Measurements from ENCODE around the gene RPL22. TPM values are rescaled to one million over a fixed set of nuclear protein-coding genes. Genes with fewer than 3 reads are reported as not detected.

The RPL22 gene
- 100 to 1,000 TPM; 148 to 237 (median 187) TPM for polyA plus RNA-seq (ENCODE audit: low read depth in 6 of 6)

DNA sequence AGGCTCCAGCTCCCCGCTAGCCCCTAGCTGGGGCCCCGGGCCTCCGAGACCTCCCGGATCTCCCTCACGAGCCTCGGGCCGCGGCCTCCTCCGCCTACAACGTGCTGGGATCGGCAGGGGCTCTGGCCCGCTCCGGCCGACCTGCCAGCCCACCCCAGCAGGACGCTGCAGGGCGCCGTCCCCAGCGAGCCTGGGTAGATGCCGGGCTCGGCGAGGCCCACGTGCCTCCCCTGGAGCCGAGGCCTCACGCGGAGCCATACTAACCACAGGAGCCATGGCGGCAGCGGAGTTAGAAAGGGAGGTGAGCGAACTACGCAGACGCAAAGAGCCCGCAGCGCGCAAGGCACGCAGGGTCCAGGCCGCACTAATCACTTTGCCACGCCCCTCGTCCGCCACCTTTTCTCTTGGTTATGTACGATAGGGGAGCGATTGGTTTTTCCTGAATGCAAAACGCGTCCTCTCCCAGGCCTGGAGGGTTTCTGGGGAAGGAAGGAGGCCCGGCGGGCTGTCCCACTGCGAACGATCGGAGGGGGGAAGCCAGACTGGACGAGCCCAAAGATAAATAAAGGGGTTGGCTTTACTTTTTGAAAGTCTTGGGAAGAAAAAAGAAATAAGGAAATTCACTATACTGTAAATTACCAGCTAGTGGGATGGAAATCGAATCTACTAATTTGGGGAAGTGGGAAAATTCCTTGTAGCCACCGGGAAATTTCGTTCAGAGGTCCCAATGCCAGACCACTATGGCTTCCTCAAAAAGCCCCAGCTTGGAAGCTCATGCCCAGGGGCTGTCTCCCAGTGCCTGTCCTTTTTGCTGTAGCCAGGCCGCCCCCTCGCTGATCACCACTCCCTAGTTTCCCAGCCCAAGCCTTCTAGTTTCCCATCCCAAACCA is at the start of gene RPL22:
TSS of gene RPL22 (minus strand) at position 298 of the 890 bp plus-strand sequence. CDS start at position 276, 22 bp downstream.
- ATAC-seq (ENCODE audit: low read depth in 2 of 2) (peak; percentile 96 to 97), DNase-seq (peak; percentile 94)
- Mint-ChIP-seq H3K36me3 (peaks cover 12 to 14% of the 10 kb centered on the region in 2 donors), H3K9me3 (peaks cover 0 to 1% (median 0%) of the 10 kb centered on the region in 7 donors), H3K27ac (peak within 1 kb of the TSS; percentile 90 to 97 (median 94)), H3K4me3 (peak within 1 kb of the TSS; percentile 92 to 99 (median 96)), H3K27me3 (peaks cover 0 to 4% (median 0%) of the 10 kb centered on the region in 3 donors), H3K4me1 (peaks cover 42 to 53% (median 48%) of the 10 kb centered on the region in 3 donors)

DNA sequence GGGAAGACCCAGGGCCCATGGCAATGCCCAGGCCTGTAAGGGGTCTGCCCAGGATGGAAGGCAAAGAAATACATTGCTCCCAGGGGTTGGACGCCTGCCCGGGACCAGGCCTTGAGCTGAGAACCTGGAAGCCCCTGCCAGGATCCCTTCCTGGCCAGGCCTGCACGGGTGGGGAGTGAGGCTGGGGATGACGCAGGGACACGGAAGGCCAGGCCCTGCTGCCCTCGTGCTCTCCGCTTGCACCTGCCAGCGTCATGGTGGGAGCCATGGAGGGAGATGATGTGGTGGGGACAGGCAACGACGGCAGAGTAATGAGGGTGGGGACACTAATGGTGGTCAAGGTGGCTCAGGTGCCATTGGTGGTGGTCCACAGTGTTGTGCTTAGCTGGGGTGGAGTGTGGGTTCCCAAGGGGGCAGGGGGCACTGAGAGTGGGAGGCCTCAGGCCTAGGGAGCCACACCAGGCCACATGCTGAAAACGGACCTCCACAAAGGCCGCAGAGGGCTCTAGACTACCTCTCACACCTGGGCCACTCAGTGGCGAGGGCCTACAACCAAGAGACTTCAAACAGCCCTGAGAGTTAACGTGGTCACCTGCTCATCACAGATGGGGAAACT is 48.9 kb upstream of the RPL22 start:
- Mint-ChIP-seq H3K4me3 (peak overlapping the region in 2 of 8 donors; percentile 13 to 43), H3K27ac (peak overlapping the region in 1 of 6 donors; percentile 74), H3K27me3 (peaks cover 31 to 78% (median 59%) of the 10 kb centered on the region in 3 donors)

DNA sequence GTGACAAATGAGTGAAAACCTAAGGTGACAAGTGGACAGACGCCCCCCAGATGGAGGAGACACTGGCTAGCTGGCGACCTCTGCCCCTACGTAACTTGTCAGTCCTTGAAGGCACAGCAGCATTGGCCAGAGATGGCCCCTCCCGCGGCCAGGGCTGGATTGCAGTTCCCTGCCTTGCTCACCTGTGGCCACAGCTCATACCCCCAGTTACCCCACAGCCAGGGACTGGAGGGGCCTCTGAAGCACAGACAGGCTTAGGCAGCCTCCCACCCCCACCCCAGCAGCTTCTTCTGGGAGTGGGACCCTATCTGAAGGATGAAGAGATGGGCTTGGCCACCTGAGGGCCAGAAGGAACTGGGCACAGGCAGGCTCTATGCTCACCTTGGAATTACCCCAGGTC is 48.3 kb upstream of the RPL22 start:
- DNase-seq (no peak), ATAC-seq (ENCODE audit: low read depth in 2 of 2) (no peak)
- Mint-ChIP-seq H3K36me3 (no peaks in the 10 kb centered on the region), H3K4me3 (no peak overlapping the region), H3K9me3 (peaks cover 0 to 2% (median 0%) of the 10 kb centered on the region in 7 donors), H3K27me3 (peaks cover 31 to 79% (median 61%) of the 10 kb centered on the region in 3 donors), H3K27ac (no peak overlapping the region), H3K4me1 (peaks cover 4 to 13% (median 10%) of the 10 kb centered on the region in 3 donors)

More for the DNA sequence above, 48.9 kb upstream of the RPL22 start:
- ATAC-seq (ENCODE audit: low read depth in 2 of 2) (no peak), DNase-seq (no peak)
- Mint-ChIP-seq H3K9me3 (peaks cover 0 to 2% (median 0%) of the 10 kb centered on the region in 7 donors), H3K36me3 (no peaks in the 10 kb centered on the region), H3K4me1 (peaks cover 4 to 13% (median 10%) of the 10 kb centered on the region in 3 donors)

DNA sequence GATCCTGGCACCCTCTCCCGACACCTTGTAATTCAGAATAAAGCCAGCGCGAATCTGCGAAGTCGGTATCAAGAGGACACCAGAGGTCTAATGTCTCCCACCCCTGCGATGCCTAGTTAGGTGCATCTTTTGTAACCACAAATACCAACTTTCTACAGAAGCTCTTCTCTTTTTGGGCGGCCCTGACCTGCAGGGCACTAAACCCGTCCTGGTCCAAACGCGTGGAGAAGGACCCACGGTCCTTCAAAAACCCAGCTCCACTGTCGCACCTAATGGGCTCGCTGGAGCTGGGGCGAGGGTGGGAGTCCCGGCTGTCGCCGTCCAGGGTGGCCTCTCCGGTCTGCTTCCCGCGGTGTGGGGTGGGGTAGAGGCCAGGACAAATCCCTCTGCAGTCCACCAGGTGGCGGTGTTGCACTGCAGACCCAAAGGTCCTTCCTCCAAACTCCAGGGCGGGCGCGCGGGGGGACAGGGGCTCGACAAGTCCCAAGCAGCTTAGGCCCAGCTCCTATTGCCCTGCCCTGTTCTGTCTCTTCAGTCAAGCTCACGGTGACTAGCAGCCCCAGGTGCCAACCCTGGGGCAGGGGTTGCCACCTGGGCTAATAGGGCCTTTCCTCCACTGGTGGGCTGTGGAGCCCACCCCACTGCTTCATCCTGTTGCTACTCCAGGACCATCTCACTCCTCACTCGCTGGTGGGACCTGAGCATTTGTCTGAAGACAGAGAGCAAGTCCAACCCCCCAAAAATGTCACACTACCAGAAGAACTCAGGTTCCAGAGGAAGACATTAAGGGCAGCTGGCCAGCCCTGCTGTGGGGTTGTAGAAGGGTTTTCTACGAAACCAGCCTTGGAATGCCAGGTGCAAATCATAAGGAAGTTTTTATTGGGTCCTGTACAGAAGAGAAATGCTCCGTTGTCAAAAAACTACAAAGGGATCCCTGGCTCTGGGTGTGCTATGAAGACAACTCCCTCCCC is 47.4 kb upstream of the RPL22 start:
- peak overlapping the region; percentile 16 to 80 (median 61) for H3K4me3 Mint-ChIP-seq
- peaks cover 4 to 13% (median 11%) of the 10 kb centered on the region in 3 donors for H3K4me1 Mint-ChIP-seq
- H3K9me3 Mint-ChIP-seq: peaks cover 0 to 2% (median 0%) of the 10 kb centered on the region in 7 donors
- no peaks in the 10 kb centered on the region for H3K36me3 Mint-ChIP-seq
- H3K27me3 Mint-ChIP-seq: peaks cover 27 to 73% (median 56%) of the 10 kb centered on the region in 3 donors
- peak overlapping the region in 4 of 6 donors; percentile 53 to 96 (median 84) for H3K27ac Mint-ChIP-seq
- ATAC-seq (ENCODE audit: low read depth in 2 of 2) (peak; percentile 69 to 70), DNase-seq (peak; percentile 74)

DNA sequence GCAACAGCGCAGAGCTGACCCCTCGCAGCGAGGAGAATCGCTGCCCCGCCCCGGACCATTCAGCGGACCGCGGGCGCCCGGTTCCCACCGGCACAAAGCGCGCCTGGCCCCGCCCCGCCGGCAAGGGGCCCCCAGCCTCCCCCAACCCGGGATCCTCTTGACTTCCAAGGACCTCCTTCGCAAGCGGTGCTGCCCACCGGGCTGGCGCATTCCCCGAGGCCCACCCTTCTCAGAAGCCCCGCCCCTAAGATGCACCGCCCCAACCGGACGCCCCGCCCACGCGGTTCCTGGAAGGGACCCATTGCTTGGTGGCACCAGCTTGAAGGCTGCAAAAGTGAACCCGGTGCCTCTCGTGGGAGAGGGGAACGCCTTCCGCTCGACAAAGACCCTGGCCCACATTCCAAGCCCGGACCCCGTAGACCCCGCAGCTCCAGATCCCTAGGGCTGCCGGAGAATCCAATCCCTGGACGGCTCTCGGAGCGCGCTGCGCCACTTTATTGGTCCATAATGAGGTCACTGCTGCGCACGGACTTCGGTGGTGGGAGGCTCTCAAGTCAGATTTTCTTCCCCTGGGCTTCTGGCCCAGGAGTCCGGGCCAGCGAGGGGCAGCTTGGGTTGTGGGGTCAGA is 46.6 kb upstream of the RPL22 start:
- peaks cover 33 to 73% (median 56%) of the 10 kb centered on the region in 3 donors for H3K27me3 Mint-ChIP-seq
- peaks cover 0 to 2% (median 0%) of the 10 kb centered on the region in 7 donors for H3K9me3 Mint-ChIP-seq
- peak overlapping the region in 1 of 6 donors; percentile 96 for H3K27ac Mint-ChIP-seq
- peaks cover 9 to 20% (median 19%) of the 10 kb centered on the region in 3 donors for H3K4me1 Mint-ChIP-seq
- ATAC-seq (ENCODE audit: low read depth in 2 of 2): no peak
- no peak for DNase-seq
- peak overlapping the region in 5 of 8 donors; percentile 40 to 80 (median 66) for H3K4me3 Mint-ChIP-seq
- peaks cover 0 to 8% of the 10 kb centered on the region in 2 donors for H3K36me3 Mint-ChIP-seq

DNA sequence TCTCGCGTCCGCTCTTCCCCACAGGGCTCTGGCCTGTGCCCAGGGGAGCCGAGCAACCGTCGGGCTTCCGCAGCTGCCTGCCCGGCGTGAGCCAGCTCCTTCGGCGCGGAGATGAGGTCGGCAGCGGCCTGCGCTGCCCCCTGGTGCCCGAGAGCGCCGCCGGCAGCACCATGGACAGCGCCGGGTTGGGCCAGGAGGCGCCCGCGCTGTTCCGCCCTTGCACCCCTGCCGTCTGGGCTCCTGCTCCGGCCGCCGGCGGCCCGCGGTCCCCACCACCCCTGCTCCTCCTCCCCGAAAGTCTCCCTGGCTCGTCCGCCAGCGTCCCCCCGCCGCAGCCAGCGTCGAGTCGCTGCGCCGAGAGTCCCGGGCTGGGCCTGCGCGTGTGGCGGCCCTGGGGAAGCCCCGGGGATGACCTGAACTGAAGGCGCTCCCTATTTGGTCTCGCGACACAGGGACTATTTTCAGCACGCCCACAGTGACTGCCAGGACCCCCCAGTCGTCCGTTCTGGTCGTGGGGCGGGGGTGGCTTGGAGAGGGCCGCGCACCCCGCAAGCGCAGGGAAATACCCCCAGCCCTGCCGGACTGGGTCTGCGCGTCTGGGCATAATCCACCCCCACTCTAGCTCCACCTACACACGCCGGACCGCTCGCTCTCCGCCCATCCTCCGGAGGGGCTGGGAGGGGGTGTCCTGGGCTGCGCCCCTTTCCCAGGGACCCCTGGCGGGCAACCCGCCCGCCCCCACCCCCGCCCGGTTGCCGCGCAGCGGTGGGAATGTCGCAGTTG is 45.9 kb upstream of the RPL22 start:
- DNase-seq (peak; percentile 68), ATAC-seq (ENCODE audit: low read depth in 2 of 2) (peak; percentile 64 to 71)
- H3K27ac Mint-ChIP-seq: peak overlapping the region in 1 of 6 donors; percentile 4
- peaks cover 9 to 20% (median 19%) of the 10 kb centered on the region in 3 donors for H3K4me1 Mint-ChIP-seq
- peaks cover 0 to 2% (median 0%) of the 10 kb centered on the region in 7 donors for H3K9me3 Mint-ChIP-seq
- peaks cover 32 to 70% (median 51%) of the 10 kb centered on the region in 3 donors for H3K27me3 Mint-ChIP-seq
- H3K4me3 Mint-ChIP-seq: no peak overlapping the region
- peaks cover 0 to 8% of the 10 kb centered on the region in 2 donors for H3K36me3 Mint-ChIP-seq

DNA sequence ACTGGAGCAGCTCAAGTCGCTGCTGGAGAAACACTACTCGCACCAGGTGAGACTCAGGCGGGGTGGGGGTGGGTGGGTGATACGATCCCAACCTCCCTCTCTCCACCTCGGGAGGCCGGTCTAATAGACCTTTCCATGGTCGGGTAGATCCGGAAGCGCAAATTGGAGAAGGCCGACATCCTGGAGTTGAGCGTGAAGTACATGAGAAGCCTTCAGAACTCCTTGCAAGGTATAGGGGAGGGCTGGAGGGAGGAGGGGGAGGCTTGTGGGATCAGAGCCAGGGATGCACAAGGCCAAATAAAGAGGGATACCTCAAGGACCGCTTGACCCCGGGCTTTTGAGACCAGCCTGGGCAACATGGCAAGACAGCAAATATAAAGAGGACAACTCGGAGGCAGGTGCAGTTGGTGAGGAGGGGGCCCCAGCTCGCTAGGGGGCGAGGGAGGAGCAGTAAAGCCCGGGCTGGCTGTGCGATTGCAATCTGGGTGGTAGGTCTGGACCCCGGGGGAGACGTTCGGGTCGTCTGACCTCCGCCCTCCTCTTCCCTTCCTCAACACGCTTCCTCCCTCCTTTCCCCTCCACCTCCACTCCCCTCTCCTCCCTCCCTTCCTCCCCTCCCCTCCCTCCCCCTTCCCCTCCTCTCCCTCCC is 45.1 kb upstream of the RPL22 start:
- H3K27me3 Mint-ChIP-seq: peaks cover 36 to 74% (median 49%) of the 10 kb centered on the region in 3 donors
- peaks cover 0 to 2% (median 0%) of the 10 kb centered on the region in 7 donors for H3K9me3 Mint-ChIP-seq
- peak overlapping the region in 3 of 6 donors; percentile 26 to 88 (median 63) for H3K27ac Mint-ChIP-seq
- DNase-seq (no peak), ATAC-seq (ENCODE audit: low read depth in 2 of 2) (no peak)
- peak overlapping the region in 2 of 8 donors; percentile 42 to 80 for H3K4me3 Mint-ChIP-seq
- peaks cover 9 to 20% (median 19%) of the 10 kb centered on the region in 3 donors for H3K4me1 Mint-ChIP-seq
- H3K36me3 Mint-ChIP-seq: peaks cover 0 to 8% of the 10 kb centered on the region in 2 donors

DNA sequence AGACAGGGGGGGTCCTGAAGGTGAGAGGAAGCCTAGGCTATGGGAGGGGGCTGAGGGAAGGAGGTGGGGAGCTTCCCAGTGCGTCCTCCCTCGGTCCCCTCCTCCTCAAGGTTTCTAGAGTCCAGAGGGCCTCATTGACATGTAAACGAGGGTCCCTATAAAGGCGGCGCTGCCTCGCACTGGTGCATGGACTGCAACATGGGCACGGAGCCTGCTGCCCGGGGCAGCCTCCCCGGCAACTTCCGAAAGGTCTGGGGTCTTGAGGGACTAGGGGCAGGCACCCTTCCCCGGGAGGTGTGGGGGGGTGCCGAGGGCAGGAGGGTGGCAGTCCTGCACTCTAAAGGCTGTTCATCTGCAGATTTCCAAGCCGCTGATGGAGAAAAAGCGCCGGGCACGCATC is 44.6 kb upstream of the RPL22 start, which contains the start of gene HES3:
TSS of gene HES3 (plus strand) at position 187 of the 400 bp plus-strand sequence. CDS start at position 374, 187 bp downstream.
- peaks cover 0 to 8% of the 10 kb centered on the region in 2 donors for H3K36me3 Mint-ChIP-seq
- DNase-seq (no peak), ATAC-seq (ENCODE audit: low read depth in 2 of 2) (no peak)
- peaks cover 9 to 20% (median 19%) of the 10 kb centered on the region in 3 donors for H3K4me1 Mint-ChIP-seq
- H3K27me3 Mint-ChIP-seq: peaks cover 41 to 78% (median 52%) of the 10 kb centered on the region in 3 donors
- peak within 1 kb of the TSS in 3 of 6 donors; percentile 26 to 88 (median 63) for H3K27ac Mint-ChIP-seq
- H3K4me3 Mint-ChIP-seq: peak within 1 kb of the TSS in 4 of 8 donors; percentile 42 to 80 (median 50)
- peaks cover 0 to 2% (median 0%) of the 10 kb centered on the region in 7 donors for H3K9me3 Mint-ChIP-seq

DNA sequence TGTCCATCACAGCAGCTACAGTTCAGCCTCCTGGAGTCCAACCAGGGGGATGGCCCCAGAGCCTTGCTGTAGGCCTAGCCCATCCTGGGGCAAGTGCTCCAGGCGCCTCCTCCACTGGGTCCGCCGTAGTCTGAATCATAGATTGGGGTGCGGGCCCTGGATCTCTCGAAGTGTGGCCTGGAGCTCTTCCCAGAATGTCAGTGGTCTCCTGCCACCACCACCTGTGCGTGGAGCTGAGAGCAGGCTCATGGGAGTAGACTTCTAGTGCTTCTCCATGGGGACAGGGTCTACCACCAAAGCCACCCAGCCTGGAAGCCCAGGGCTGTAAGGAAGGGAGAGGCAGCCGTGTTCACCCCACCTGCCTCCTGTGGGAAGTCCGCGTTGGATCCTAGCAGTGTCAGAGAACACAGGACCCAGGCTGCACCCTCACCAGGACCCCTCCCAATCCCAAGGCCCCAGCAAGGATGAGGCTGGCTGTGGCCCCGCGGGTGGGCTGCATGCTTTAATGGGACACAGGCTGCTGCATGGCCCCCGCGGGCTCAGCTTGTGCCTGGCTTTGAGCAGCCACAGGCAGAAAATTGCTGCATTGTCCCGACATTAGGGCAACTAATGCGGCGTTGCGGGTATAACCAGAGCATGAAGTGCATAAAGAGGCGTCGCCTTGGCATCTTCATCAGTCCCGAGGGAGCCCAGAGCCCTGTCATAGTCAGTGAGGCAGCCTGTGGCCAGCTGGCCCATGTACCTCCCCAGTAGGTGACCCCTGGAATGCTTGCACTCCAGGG is 43.8 kb upstream of the RPL22 start:
- Mint-ChIP-seq H3K9me3 (peaks cover 0 to 2% (median 0%) of the 10 kb centered on the region in 7 donors), H3K4me3 (peak overlapping the region in 2 of 8 donors; percentile 49 to 52), H3K27ac (peak overlapping the region in 1 of 6 donors; percentile 66), H3K27me3 (peaks cover 45 to 76% (median 50%) of the 10 kb centered on the region in 3 donors), H3K36me3 (peaks cover 0 to 8% of the 10 kb centered on the region in 2 donors), H3K4me1 (peaks cover 9 to 20% (median 19%) of the 10 kb centered on the region in 3 donors)
- DNase-seq (no peak), ATAC-seq (ENCODE audit: low read depth in 2 of 2) (no peak)

Measured in naive B cell (primary cell).